ENCODE results near the gene IGSF8. TPM values are rescaled to one million over a fixed set of nuclear protein-coding genes. Genes with fewer than 3 reads are reported as not detected.

The IGSF8 gene
- total RNA-seq, 4 donors from 2014 or later = 17.0 to 19.6 (median 17.2) TPM

DNA sequence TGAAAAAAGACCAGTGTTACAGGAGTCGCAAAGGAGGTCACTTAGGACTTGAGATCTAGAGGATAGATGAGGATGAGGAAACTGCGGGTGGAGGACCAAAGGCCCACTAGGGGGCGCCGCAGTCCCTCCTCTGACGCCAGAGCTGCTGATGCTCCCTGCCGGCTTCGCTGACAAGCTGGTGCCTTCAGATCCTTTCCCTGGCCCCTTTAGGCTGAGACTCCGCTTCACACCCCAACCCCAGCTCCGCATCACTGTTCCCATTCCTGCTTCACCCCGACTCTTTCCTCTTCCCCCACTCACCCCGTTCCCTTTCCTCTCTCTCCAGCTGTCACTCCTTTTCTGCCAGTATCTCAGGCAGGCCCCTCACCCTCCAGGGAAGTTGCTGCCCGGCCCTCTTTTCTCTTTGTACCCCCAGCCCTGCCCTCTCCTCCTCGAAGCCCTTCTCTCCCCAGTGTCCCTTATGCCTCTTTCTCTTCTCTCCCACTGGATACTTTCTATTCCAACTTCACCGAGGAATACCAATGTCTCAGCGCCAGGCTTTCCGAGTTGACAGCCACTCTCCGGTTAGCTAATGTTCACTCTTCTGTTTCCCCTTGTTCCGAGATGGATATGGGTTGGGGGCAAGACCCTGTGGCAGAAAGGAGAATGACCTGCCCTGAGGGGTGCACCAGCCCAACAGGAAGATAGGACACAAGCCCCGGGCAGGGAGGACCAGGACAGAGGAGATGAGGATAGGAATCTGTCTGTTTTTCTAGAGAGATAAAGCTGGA, 12.5 kb downstream of the IGSF8 start:
- Histone ChIP-seq H3K4me3 (no peak overlapping the region), H3K36me3 (peaks cover 0 to 36% (median 0%) of the 10 kb centered on the region in 3 donors), H3K27me3 (peaks cover 2 to 36% (median 5%) of the 10 kb centered on the region in 4 donors), H3K27ac (no peak overlapping the region), H3K4me1 (peaks cover 0 to 11% (median 9%) of the 10 kb centered on the region in 3 donors), H3K9me3 (no peaks in the 10 kb centered on the region)
- intact Hi-C loops (cut with DNase I) = loop anchor here (10.0 kb wide), 1 partner anchor 151 kb away; no protein-coding TSS in a partner anchor
- no peak for DNase-seq
- 57 to 61% methylated on average over 18 of the region's 19 CpGs for WGBS, 2 donors
- no peak for TF ChIP-seq POLR2A (IDR thresholded peaks at IDR 0.05)
- TF ChIP-seq, protein P1, sequence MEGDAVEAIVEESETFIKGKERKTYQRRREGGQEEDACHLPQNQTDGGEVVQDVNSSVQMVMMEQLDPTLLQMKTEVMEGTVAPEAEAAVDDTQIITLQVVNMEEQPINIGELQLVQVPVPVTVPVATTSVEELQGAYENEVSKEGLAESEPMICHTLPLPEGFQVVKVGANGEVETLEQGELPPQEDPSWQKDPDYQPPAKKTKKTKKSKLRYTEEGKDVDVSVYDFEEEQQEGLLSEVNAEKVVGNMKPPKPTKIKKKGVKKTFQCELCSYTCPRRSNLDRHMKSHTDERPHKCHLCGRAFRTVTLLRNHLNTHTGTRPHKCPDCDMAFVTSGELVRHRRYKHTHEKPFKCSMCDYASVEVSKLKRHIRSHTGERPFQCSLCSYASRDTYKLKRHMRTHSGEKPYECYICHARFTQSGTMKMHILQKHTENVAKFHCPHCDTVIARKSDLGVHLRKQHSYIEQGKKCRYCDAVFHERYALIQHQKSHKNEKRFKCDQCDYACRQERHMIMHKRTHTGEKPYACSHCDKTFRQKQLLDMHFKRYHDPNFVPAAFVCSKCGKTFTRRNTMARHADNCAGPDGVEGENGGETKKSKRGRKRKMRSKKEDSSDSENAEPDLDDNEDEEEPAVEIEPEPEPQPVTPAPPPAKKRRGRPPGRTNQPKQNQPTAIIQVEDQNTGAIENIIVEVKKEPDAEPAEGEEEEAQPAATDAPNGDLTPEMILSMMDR (IDR thresholded peaks at IDR 0.05) = peak; percentile 56 to 80 (median 66)

DNA sequence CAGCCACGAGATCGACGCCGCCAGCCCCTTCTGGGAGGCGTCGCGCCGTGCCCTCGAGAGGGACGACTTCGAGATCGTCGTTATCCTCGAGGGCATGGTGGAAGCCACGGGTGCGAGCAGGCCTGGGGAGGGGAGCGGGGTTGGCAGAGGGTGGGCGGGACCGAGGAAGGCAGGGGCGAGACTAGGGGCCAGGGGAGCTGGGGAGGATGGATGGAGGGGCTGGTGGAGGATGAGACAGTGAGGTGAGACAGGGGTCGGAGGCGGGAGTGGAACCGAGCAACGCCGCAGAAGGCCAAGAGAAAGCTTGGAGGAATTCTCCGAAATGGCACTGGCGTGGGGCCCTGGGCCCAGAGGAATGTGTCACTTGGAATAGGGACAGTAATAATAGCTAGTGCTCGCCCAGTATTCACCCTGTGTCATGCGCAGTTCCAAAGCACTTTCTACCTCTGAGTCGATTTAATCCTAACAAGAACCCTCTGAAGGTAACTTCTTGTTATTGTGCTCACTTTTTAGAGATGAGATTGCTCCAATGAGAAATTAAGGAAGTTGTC, 13.6 kb downstream of the IGSF8 start:
- WGBS, 2 donors = 86 to 96% methylated on average over 13 to 14 of the region's 30 CpGs
- Histone ChIP-seq H3K4me3 (no peak overlapping the region), H3K27me3 (peaks cover 4 to 46% (median 7%) of the 10 kb centered on the region in 4 donors), H3K4me1 (peaks cover 0 to 11% (median 9%) of the 10 kb centered on the region in 3 donors), H3K36me3 (peaks cover 0 to 26% (median 0%) of the 10 kb centered on the region in 3 donors), H3K27ac (no peak overlapping the region), H3K9me3 (no peaks in the 10 kb centered on the region)
- TF ChIP-seq POLR2A (IDR thresholded peaks at IDR 0.05) = no peak
- TF ChIP-seq, protein P1 (IDR thresholded peaks at IDR 0.05) = no peak
- no peak for DNase-seq
- intact Hi-C loops (cut with DNase I) = loop anchor here (5.0 to 10.0 kb wide), 2 partner anchors 38 to 150 kb away; no protein-coding TSS in a partner anchor

DNA sequence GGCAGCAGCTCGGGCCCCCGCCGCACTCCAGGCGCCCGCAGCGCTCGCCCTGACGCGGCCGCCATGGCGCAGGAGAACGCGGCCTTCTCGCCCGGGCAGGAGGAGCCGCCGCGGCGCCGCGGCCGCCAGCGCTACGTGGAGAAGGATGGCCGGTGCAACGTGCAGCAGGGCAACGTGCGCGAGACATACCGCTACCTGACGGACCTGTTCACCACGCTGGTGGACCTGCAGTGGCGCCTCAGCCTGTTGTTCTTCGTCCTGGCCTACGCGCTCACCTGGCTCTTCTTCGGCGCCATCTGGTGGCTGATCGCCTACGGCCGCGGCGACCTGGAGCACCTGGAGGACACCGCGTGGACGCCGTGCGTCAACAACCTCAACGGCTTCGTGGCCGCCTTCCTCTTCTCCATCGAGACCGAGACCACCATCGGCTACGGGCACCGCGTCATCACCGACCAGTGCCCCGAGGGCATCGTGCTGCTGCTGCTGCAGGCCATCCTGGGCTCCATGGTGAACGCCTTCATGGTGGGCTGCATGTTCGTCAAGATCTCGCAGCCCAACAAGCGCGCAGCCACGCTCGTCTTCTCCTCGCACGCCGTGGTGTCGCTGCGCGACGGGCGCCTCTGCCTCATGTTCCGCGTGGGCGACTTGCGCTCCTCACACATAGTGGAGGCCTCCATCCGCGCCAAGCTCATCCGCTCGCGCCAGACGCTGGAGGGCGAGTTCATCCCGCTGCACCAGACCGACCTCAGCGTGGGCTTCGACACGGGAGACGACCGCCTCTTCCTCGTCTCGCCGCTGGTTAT, 14.2 kb downstream of the IGSF8 start:
- Histone ChIP-seq H3K4me3 (peak overlapping the region; percentile 8 to 65 (median 30)), H3K4me1 (peaks cover 0 to 11% (median 9%) of the 10 kb centered on the region in 3 donors), H3K27ac (no peak overlapping the region), H3K9me3 (no peaks in the 10 kb centered on the region), H3K27me3 (peaks cover 4 to 53% (median 7%) of the 10 kb centered on the region in 4 donors), H3K36me3 (peaks cover 0 to 19% (median 0%) of the 10 kb centered on the region in 3 donors)
- 4 to 66% methylated on average over 26 to 28 of the region's 96 CpGs for WGBS, 2 donors
- no peak for DNase-seq
- intact Hi-C loops (cut with DNase I) = loop anchor here (5.0 to 10.0 kb wide), 2 partner anchors 37 to 149 kb away; no protein-coding TSS in a partner anchor
- TF ChIP-seq, protein P1 (IDR thresholded peaks at IDR 0.05) = peak; percentile 63 to 83 (median 72)
- no peak for TF ChIP-seq POLR2A (IDR thresholded peaks at IDR 0.05)

DNA sequence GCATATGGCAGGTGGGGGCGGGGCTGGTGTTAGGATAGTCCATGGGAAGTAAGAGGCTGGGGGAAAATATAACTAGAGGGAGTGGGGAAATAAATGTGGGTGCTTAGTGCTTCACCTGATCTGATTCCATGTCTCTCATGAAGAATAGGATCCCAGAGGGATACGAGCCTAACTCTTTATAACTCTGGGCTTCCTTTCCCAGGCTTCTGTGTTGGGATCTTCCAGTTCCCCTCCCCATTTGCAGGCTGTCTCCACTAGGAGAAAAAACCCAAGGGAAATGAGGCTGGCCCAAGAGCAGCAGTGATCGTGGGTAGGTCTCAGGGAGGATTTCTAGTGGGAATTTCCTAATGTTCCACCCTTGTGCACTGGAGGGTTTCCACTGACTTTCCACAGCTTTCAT, 15.5 kb downstream of the IGSF8 start:
- Histone ChIP-seq H3K27ac (no peak overlapping the region), H3K4me1 (peaks cover 0 to 11% (median 9%) of the 10 kb centered on the region in 3 donors), H3K27me3 (peaks cover 4 to 65% (median 7%) of the 10 kb centered on the region in 4 donors), H3K9me3 (no peaks in the 10 kb centered on the region), H3K36me3 (peaks cover 0 to 7% (median 0%) of the 10 kb centered on the region in 3 donors), H3K4me3 (no peak overlapping the region)
- no peak for TF ChIP-seq POLR2A (IDR thresholded peaks at IDR 0.05)
- TF ChIP-seq, protein P1 (IDR thresholded peaks at IDR 0.05) = no peak
- no peak for DNase-seq
- WGBS, 2 donors = 66 to 73% methylated on average over 2 to 3 of the region's 3 CpGs
- intact Hi-C loops (cut with DNase I) = loop anchor here (5.0 to 10.0 kb wide), 2 partner anchors 36 to 148 kb away; no protein-coding TSS in a partner anchor
